ENCODE measurements around the gene INO80C. TPM values are rescaled to one million over a fixed set of nuclear protein-coding genes. Genes with fewer than 3 reads are reported as not detected.
A peak's percentile ranks its signal among the peaks of the same experiment; 100 is the strongest.

INO80C gene
- total RNA-seq, 1 experiment from 2014 or later: 51.1 TPM

- H2BK12ac ChIP-seq (ENCODE audit: insufficient read length, low read depth, low read length): no peak overlapping the region
- no peaks in the 10 kb centered on the region for H3K27me3 ChIP-seq (ENCODE audit: insufficient read depth, low read length)
- peaks cover 4% of the 10 kb centered on the region; the same call in 1 of the 2 replicates for H3K79me2 ChIP-seq (ENCODE audit: insufficient read depth, low read length)
- Mint-ChIP-seq H3K36me3 (ENCODE audit: insufficient read depth in 1 of 3, low read depth in 3 of 3) (peaks cover 11 to 35% (median 24%) of the 10 kb centered on the region in 3 experiments), H3K27ac (peak overlapping the region in 1 of 3 experiments; percentile 59; a peak in 2 of 7 replicates), H3K27me3 (ENCODE audit: low read depth) (no peaks in the 10 kb centered on the region), H3K4me3 (no peak overlapping the region), H3K9me3 (no peaks in the 10 kb centered on the region), H3K4me1 (0 out of 4 replicates have a peak, but pooled peaks cover 0 to 7% of the 10 kb centered on the region in 2 experiments)
- no peak overlapping the region for H3K27ac ChIP-seq (ENCODE audit: insufficient read length, low read depth, low read length)
- H3K23me2 ChIP-seq (ENCODE audit: insufficient read length, low read depth, low read length, poor library complexity, severe bottlenecking): no peaks in the 10 kb centered on the region
- no CpG with 5 or more reads among the region's 8 CpGs for WGBS (ENCODE audit: extremely low coverage, insufficient read length, low lambda C conversion rate)
- no peaks in the 10 kb centered on the region for H4K20me1 ChIP-seq (ENCODE audit: control insufficient read depth, insufficient read depth, insufficient read length)
- H3K79me1 ChIP-seq (ENCODE audit: insufficient read depth, low read depth, low read length, poor library complexity, severe bottlenecking): peaks cover 8% of the 10 kb centered on the region
- no peak overlapping the region for H4K8ac ChIP-seq (replicated peaks; ENCODE audit: insufficient read length, low read depth, low read length)
- H3K14ac ChIP-seq (ENCODE audit: insufficient read depth, low read length): no peak overlapping the region
- no peak for DNase-seq
- no peaks in the 10 kb centered on the region for H3K4me1 ChIP-seq (ENCODE audit: insufficient read depth, low read length)
- H3K4ac ChIP-seq (ENCODE audit: low read depth, low read length): no peak overlapping the region
- no peak overlapping the region for H3K56ac ChIP-seq (ENCODE audit: insufficient read length, low read depth, low read length)
- no peak overlapping the region for H2BK120ac ChIP-seq (ENCODE audit: low read depth, low read length, poor library complexity, severe bottlenecking)
- H2AK5ac ChIP-seq (ENCODE audit: insufficient read length, low read length): no peak overlapping the region
- TF ChIP-seq, protein P1, sequence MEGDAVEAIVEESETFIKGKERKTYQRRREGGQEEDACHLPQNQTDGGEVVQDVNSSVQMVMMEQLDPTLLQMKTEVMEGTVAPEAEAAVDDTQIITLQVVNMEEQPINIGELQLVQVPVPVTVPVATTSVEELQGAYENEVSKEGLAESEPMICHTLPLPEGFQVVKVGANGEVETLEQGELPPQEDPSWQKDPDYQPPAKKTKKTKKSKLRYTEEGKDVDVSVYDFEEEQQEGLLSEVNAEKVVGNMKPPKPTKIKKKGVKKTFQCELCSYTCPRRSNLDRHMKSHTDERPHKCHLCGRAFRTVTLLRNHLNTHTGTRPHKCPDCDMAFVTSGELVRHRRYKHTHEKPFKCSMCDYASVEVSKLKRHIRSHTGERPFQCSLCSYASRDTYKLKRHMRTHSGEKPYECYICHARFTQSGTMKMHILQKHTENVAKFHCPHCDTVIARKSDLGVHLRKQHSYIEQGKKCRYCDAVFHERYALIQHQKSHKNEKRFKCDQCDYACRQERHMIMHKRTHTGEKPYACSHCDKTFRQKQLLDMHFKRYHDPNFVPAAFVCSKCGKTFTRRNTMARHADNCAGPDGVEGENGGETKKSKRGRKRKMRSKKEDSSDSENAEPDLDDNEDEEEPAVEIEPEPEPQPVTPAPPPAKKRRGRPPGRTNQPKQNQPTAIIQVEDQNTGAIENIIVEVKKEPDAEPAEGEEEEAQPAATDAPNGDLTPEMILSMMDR (conservative IDR thresholded peaks at IDR 0.05): no peak
- H3K4me2 ChIP-seq (ENCODE audit: insufficient read depth, insufficient read length, low read length): no peak overlapping the region
- H3K9ac ChIP-seq (ENCODE audit: extremely low read depth, insufficient read length, low read length): no peak overlapping the region
- H2AFZ ChIP-seq (ENCODE audit: low read length): no peak overlapping the region
- no peak overlapping the region for H4K91ac ChIP-seq (ENCODE audit: insufficient read length, low read depth, low read length)
- H3K9me3 ChIP-seq (ENCODE audit: control insufficient read depth, low read depth, low read length): no peaks in the 10 kb centered on the region
- no peak overlapping the region for H2BK5ac ChIP-seq (ENCODE audit: insufficient read length, low read length)
- H4K5ac ChIP-seq (ENCODE audit: insufficient read length, low read depth, low read length): no peak overlapping the region
- no peak overlapping the region for H3K18ac ChIP-seq (ENCODE audit: insufficient read length, low read depth, low read length)
- no peak overlapping the region for H3T11ph ChIP-seq (ENCODE audit: low read length)
- H2BK20ac ChIP-seq (ENCODE audit: low read depth, low read length, poor library complexity, severe bottlenecking): no peak overlapping the region
- H3K23ac ChIP-seq (ENCODE audit: insufficient read length, low read depth, low read length): no peak overlapping the region
- H2BK15ac ChIP-seq (ENCODE audit: low read depth, low read length): no peak overlapping the region
Observed at GRCh38 chr18:35478520-35479435, 19.0 kb downstream of the INO80C start.
